ENCODE data around the gene ERMAP.

Gene ERMAP

DNA sequence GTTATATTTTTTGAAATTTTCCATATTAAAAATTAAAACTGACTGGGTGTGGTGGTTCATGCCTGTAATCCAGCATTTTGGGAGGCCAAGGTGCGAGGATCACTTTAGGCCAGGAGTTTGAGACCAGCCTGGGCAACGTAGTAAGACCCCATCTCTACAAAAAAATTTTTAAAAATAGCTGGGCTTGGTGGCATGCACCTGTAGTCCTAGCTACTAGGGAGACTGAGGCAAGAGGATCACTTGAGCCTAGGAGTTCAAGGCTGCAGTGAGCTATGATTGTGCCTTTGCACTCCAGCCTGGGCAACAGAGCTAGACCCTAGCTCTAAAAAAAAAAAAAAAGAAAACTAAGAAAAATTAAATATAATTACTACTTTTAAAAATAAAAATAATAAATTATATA is 4.8 kb downstream of the ERMAP start:
- H3K27me3 ChIP-seq (ENCODE audit: insufficient read depth, insufficient read length) = no peaks in the 10 kb centered on the region
- DNase-seq (ENCODE audit: low read depth, low spot score) = no peak
- TF ChIP-seq ZNF274 (IDR thresholded peaks at IDR 0.05; ENCODE audit: low read depth, low read length) (no peak), SUZ12 (IDR thresholded peaks at IDR 0.05; ENCODE audit: extremely low read depth, insufficient read depth, insufficient read length) (no peak), YY1 (IDR thresholded peaks at IDR 0.05; ENCODE audit: insufficient read depth, insufficient read length) (no peak)

DNA sequence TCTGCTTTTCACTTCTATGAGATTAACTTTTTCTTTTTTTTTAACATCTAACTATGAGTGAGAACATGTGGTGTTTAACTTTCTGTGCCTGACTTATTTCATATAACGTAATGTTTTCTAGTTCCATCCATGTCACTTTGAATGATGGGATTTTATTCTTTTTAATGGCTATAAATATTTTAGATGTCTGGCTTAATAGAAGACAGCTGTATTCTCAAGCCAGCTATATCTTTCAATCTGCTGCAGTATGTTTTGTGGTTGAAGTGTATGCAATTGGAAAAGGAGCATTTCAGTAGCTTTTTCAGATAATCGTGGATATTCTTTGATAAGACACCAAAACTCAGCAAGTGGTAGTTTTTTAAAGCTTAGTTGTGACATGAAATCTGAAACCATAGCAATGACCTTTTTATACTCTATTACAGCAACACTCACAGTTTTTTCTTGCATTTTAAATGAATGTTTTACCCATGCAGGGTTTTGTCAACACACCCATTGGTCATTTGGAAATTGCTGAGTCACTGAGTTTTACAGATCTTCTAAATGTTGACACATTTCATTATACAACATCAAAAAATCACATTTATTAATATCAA is 6.0 kb downstream of the ERMAP start:
- no peak overlapping the region for H3K9ac ChIP-seq (ENCODE audit: insufficient read length, low read depth)
- TF ChIP-seq YY1 (IDR thresholded peaks at IDR 0.05; ENCODE audit: insufficient read depth, insufficient read length) = no peak
- H3K27me3 ChIP-seq (ENCODE audit: insufficient read depth, insufficient read length) = no peaks in the 10 kb centered on the region
- DNase-seq (ENCODE audit: low read depth, low spot score) = no peak
- no peak overlapping the region for H3K4me3 ChIP-seq (ENCODE audit: insufficient read length, low read depth)
- no peaks in the 10 kb centered on the region for H3K4me1 ChIP-seq (ENCODE audit: insufficient read depth, insufficient read length)
- no peaks in the 10 kb centered on the region for H3K36me3 ChIP-seq (ENCODE audit: insufficient read depth, insufficient read length, low read length)
- H3K9me3 ChIP-seq (ENCODE audit: insufficient read depth, low read length) = no peaks in the 10 kb centered on the region

More for the DNA sequence above, 4.8 kb downstream of the ERMAP start:
- H3K4me1 ChIP-seq (ENCODE audit: insufficient read depth, insufficient read length) = no peaks in the 10 kb centered on the region
- H3K4me3 ChIP-seq (ENCODE audit: insufficient read length, low read depth) = no peak overlapping the region
- no peaks in the 10 kb centered on the region for H3K9me3 ChIP-seq (ENCODE audit: insufficient read depth, low read length)
- H3K36me3 ChIP-seq (ENCODE audit: insufficient read depth, insufficient read length, low read length) = no peaks in the 10 kb centered on the region
- no peak overlapping the region for H3K9ac ChIP-seq (ENCODE audit: insufficient read length, low read depth)

DNA sequence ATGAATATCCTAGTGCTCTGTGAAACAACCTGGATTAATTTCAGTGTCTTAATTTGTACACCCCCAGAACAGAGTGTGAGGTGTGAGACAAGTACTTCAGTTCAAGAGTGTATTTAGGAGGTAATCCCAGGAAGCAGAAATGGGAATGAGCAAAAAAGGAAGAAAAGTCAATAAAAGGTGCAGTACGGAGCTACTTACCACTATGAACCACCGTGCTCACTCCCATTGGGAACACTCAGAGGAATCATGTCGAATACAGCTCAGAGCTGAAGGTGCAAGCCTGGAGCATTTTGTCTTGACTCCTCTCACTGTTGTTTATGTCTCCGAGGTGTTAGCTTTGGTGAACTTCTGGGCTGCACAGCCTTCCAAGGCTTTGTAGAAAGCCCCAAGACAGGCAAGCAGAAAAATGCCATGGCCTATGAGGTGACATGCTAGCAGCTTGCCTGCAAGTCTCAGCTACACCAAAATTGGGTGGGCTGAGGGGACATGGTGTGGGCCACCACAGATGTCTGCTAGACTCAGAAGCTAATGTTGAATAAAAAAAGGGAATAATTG is 7.6 kb downstream of the ERMAP start:
- H3K4me3 ChIP-seq (ENCODE audit: insufficient read length, low read depth) = no peak overlapping the region
- H3K9ac ChIP-seq (ENCODE audit: insufficient read length, low read depth) = no peak overlapping the region
- no peak for DNase-seq (ENCODE audit: low read depth, low spot score)
- H3K9me3 ChIP-seq (ENCODE audit: insufficient read depth, low read length) = no peaks in the 10 kb centered on the region
- TF ChIP-seq ZNF274 (IDR thresholded peaks at IDR 0.05; ENCODE audit: low read depth, low read length) (no peak), YY1 (IDR thresholded peaks at IDR 0.05; ENCODE audit: insufficient read depth, insufficient read length) (no peak), SUZ12 (IDR thresholded peaks at IDR 0.05; ENCODE audit: extremely low read depth, insufficient read depth, insufficient read length) (no peak)
- H3K36me3 ChIP-seq (ENCODE audit: insufficient read depth, insufficient read length, low read length) = no peaks in the 10 kb centered on the region
- no peaks in the 10 kb centered on the region for H3K27me3 ChIP-seq (ENCODE audit: insufficient read depth, insufficient read length)
- H3K4me1 ChIP-seq (ENCODE audit: insufficient read depth, insufficient read length) = no peaks in the 10 kb centered on the region

DNA sequence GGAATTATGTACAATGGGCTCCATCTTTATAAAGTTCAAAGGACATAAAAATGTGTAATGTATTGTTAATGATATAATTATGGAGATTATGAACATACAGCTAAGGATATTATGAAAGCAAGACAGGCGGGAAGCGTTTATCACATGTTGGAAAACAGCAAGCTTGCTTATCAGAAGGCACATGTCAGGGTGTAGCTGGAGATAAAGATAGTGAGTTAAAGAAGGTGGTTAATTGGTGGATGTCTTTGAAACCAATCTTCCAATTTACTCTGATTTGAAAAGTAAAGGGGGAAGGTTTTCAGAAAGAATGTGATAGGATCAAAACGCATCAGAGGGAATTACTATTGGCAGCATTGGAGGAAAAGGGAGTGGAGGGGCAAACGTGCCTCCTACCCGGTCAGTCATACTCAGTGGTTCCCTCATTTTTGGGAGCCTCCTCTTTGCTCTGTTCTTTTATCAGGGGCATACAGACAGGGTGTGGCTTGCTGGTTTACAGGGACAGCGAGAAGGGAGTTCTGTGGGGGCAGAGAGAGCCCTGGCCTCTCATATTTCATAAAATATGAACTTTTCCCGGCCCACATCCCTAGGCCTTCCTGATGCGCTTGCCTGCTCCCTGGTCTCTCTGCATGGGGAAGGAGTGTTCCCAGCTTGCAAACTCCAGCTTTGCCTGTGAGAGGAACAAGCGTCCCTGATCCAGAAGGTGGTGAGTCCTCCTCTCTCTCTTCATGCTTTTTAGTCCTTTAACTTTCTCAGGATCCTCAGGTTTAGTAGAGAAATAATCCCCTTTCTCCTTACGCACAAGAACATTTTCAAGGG is 8.3 kb downstream of the ERMAP start:
- DNase-seq (ENCODE audit: low read depth, low spot score) = no peak
- H3K27me3 ChIP-seq (ENCODE audit: insufficient read depth, insufficient read length) = no peaks in the 10 kb centered on the region
- TF ChIP-seq YY1 (IDR thresholded peaks at IDR 0.05; ENCODE audit: insufficient read depth, insufficient read length) = no peak
- TF ChIP-seq ZNF274 (IDR thresholded peaks at IDR 0.05; ENCODE audit: low read depth, low read length) = no peak
- no peak for TF ChIP-seq SUZ12 (IDR thresholded peaks at IDR 0.05; ENCODE audit: extremely low read depth, insufficient read depth, insufficient read length)

GRCh38 chr1:42830631-42831030 is 13.7 kb downstream of the ERMAP start:
- H3K4me1 ChIP-seq (ENCODE audit: insufficient read depth, insufficient read length) = peaks cover 3% of the 10 kb centered on the region
- TF ChIP-seq SUZ12 (IDR thresholded peaks at IDR 0.05; ENCODE audit: extremely low read depth, insufficient read depth, insufficient read length) (no peak), YY1 (IDR thresholded peaks at IDR 0.05; ENCODE audit: insufficient read depth, insufficient read length) (no peak)
- no peaks in the 10 kb centered on the region for H3K36me3 ChIP-seq (ENCODE audit: insufficient read depth, insufficient read length, low read length)
- no peak for DNase-seq (ENCODE audit: low read depth, low spot score)
- H3K9ac ChIP-seq (ENCODE audit: insufficient read length, low read depth) = no peak overlapping the region
- H3K9me3 ChIP-seq (ENCODE audit: insufficient read depth, low read length) = no peaks in the 10 kb centered on the region
- H3K4me3 ChIP-seq (ENCODE audit: insufficient read length, low read depth) = no peak overlapping the region
- no peaks in the 10 kb centered on the region for H3K27me3 ChIP-seq (ENCODE audit: insufficient read depth, insufficient read length)

More for the DNA sequence above, 8.3 kb downstream of the ERMAP start:
- Histone ChIP-seq H3K9ac (ENCODE audit: insufficient read length, low read depth) (no peak overlapping the region), H3K4me1 (ENCODE audit: insufficient read depth, insufficient read length) (no peaks in the 10 kb centered on the region), H3K36me3 (ENCODE audit: insufficient read depth, insufficient read length, low read length) (no peaks in the 10 kb centered on the region), H3K4me3 (ENCODE audit: insufficient read length, low read depth) (no peak overlapping the region), H3K9me3 (ENCODE audit: insufficient read depth, low read length) (no peaks in the 10 kb centered on the region)

GRCh38 chr1:42831273-42831672 is 14.4 kb downstream of the ERMAP start:
- Histone ChIP-seq H3K36me3 (ENCODE audit: insufficient read depth, insufficient read length, low read length) (no peaks in the 10 kb centered on the region), H3K9me3 (ENCODE audit: insufficient read depth, low read length) (no peaks in the 10 kb centered on the region), H3K4me3 (ENCODE audit: insufficient read length, low read depth) (no peak overlapping the region), H3K9ac (ENCODE audit: insufficient read length, low read depth) (no peak overlapping the region), H3K27me3 (ENCODE audit: insufficient read depth, insufficient read length) (no peaks in the 10 kb centered on the region), H3K4me1 (ENCODE audit: insufficient read depth, insufficient read length) (peaks cover 3% of the 10 kb centered on the region)
- TF ChIP-seq YY1 (IDR thresholded peaks at IDR 0.05; ENCODE audit: insufficient read depth, insufficient read length) (no peak), SUZ12 (IDR thresholded peaks at IDR 0.05; ENCODE audit: extremely low read depth, insufficient read depth, insufficient read length) (no peak), ZNF274 (IDR thresholded peaks at IDR 0.05; ENCODE audit: low read depth, low read length) (no peak)
- DNase-seq (ENCODE audit: low read depth, low spot score) = no peak

- no peak for TF ChIP-seq ZNF274 (IDR thresholded peaks at IDR 0.05; ENCODE audit: low read depth, low read length)
- TF ChIP-seq YY1 (IDR thresholded peaks at IDR 0.05; ENCODE audit: insufficient read depth, insufficient read length) = no peak
- no peak for TF ChIP-seq SUZ12 (IDR thresholded peaks at IDR 0.05; ENCODE audit: extremely low read depth, insufficient read depth, insufficient read length)
- DNase-seq (ENCODE audit: low read depth, low spot score) = no peak
- Histone ChIP-seq H3K36me3 (ENCODE audit: insufficient read depth, insufficient read length, low read length) (no peaks in the 10 kb centered on the region), H3K27me3 (ENCODE audit: insufficient read depth, insufficient read length) (no peaks in the 10 kb centered on the region), H3K4me1 (ENCODE audit: insufficient read depth, insufficient read length) (peaks cover 3% of the 10 kb centered on the region), H3K9me3 (ENCODE audit: insufficient read depth, low read length) (no peaks in the 10 kb centered on the region), H3K9ac (ENCODE audit: insufficient read length, low read depth) (no peak overlapping the region), H3K4me3 (ENCODE audit: insufficient read length, low read depth) (no peak overlapping the region)
Observed at GRCh38 chr1:42832641-42833240, 15.8 kb downstream of the ERMAP start.

All from NT2/D1 (cell line).